GM19238 (cell line): Measurements from ENCODE around the gene ACVR1.
"Not testable (repeated sequence)": the region's sequence is repeated elsewhere in the genome, so short reads cannot be mapped to it uniquely, and the experiment has no call there.

ENCODE experiments used
- DNase-seq: peaks from one replicate; pipeline ENCODE4 v3.0.0; 2011; ENCODE audit warnings: low spot score; ENCODE audit not compliant: insufficient read length

Gene ACVR1

GRCh38 chr2:157894694-157895435, 18.7 kb upstream of the ACVR1 start:
- DNase-seq = no peak

GRCh38 chr2:157893611-157894010, 17.5 kb upstream of the ACVR1 start:
- DNase-seq = no peak

- DNase-seq = no peak
These were observed 15.5 kb upstream of the ACVR1 start for GRCh38 chr2:157891643-157892041.

- no peak for DNase-seq
These were observed 15.0 kb upstream of the ACVR1 start for GRCh38 chr2:157890969-157891642.

- no peak for DNase-seq
These were observed 11.8 kb upstream of the ACVR1 start for GRCh38 chr2:157887946-157888345.

- not testable (repeated sequence) for DNase-seq
These were observed 8.4 kb upstream of the ACVR1 start for GRCh38 chr2:157884533-157884932.

GRCh38 chr2:157880927-157881326, 4.8 kb upstream of the ACVR1 start:
- no peak for DNase-seq

- no peak for DNase-seq
These were observed 1.8 kb upstream of the ACVR1 start for GRCh38 chr2:157877761-157878400.

GRCh38 chr2:157876786-157877138, 632 bp upstream of the ACVR1 start:
- DNase-seq = no peak

- DNase-seq = peak; percentile 41
These were observed 477 bp downstream of the ACVR1 start for GRCh38 chr2:157875641-157876065.

GRCh38 chr2:157874997-157875640, 1.0 kb downstream of the ACVR1 start:
- no peak for DNase-seq

- no peak for DNase-seq
These were observed 1.8 kb downstream of the ACVR1 start for GRCh38 chr2:157874348-157874747.

GRCh38 chr2:157872791-157873190, 3.3 kb downstream of the ACVR1 start:
- no peak for DNase-seq

GRCh38 chr2:157871415-157871814, 4.7 kb downstream of the ACVR1 start:
- no peak for DNase-seq

GRCh38 chr2:157868993-157869392, 7.1 kb downstream of the ACVR1 start:
- DNase-seq = no peak

- DNase-seq = no peak
These were observed 8.4 kb downstream of the ACVR1 start for GRCh38 chr2:157867703-157868102.

GRCh38 chr2:157866666-157867642, 9.2 kb downstream of the ACVR1 start:
- no peak for DNase-seq

GRCh38 chr2:157866202-157866601, 9.9 kb downstream of the ACVR1 start:
- no peak for DNase-seq

- DNase-seq = no peak
These were observed 11.2 kb downstream of the ACVR1 start for GRCh38 chr2:157864857-157865430.

- DNase-seq = no peak
These were observed 17.3 kb downstream of the ACVR1 start for GRCh38 chr2:157858846-157859245.

- DNase-seq = no peak
These were observed 18.2 kb downstream of the ACVR1 start for GRCh38 chr2:157857881-157858280.
